HepG2 (cell line): ENCODE data around the gene PDE4D. TPM values are rescaled to one million over a fixed set of nuclear protein-coding genes. Genes with fewer than 3 reads are reported as not detected.

ENCODE experiments used
- ATAC-seq: fragments of 200-7000 bp; cut with Tn5 transposase; 3 replicates; pipeline ENCODE4 v1.9.1; 2020; ENCODE audit warnings: mild to moderate bottlenecking, moderate library complexity
- BruUV-seq: library from RNA; stranded (reverse); fragments of 400-500 nt; replicated peaks from 2 replicates; lab custom pipeline; 2021; lab: Mats Ljungman, UMichigan
- CTCF ChIA-PET: fragments of 300-600 bp; formaldehyde crosslinking; extraction: SDS; loops from one replicate; lab custom pipeline; 2021; ENCODE audit warnings: low total read pairs, inconsistent platforms, low intra/inter-chr PET ratio; lab: Yijun Ruan, JAX
- POLR2A ChIA-PET: fragments of 350-600 bp; sonication (Branson Sonifier 250); formaldehyde crosslinking; loops from one replicate; lab custom pipeline; 2020; ENCODE audit warnings: antibody characterized with exemption, inconsistent platforms; lab: Yijun Ruan, JAX
- DNase-seq: peaks from one replicate; pipeline ENCODE4 v3.0.0-alpha.2; 2015; ENCODE audit warnings: low spot score
- FAIRE-seq: peaks from 3 replicates; lab custom pipeline; 2011; peaks lifted over from hg19 to GRCh38; lab: Jason Lieb, UNC
- H2AFZ ChIP-seq: one replicate; pipeline ENCODE4 v1.6.1; 2011; ENCODE audit warnings: low read length, inconsistent platforms
- H3K27ac ChIP-seq: fragments of 300-600 bp; 3 replicates; pipeline ENCODE4 v1.8.0; 2011; ENCODE audit warnings: mixed run types, mild to moderate bottlenecking, mixed read lengths, low read length, inconsistent platforms; ENCODE audit not compliant: insufficient read depth; ENCODE audit errors: extremely low read length
- H3K27me3 ChIP-seq, 2 experiments: fragments of 200-600 bp in 1 of 2; 2 replicates in 1 of 2; 3 replicates in 1 of 2; pipeline versions ENCODE4 v1.6.0 to v1.8.0; 2011; ENCODE audit warnings: low read length in 2 of 2, mild to moderate bottlenecking in 2 of 2, moderate library complexity in 2 of 2, inconsistent platforms in 1 of 2; ENCODE audit not compliant: insufficient read depth in 2 of 2, control insufficient read depth in 1 of 2
- H3K36me3 ChIP-seq, 2 experiments: fragments of 200-600 bp in 1 of 2; replicated peaks in 1 of 2; 2 replicates in 1 of 2; 3 replicates in 1 of 2; pipeline versions ENCODE4 v1.5.1 to v1.8.0; 2011; ENCODE audit warnings: low read length in 2 of 2, inconsistent platforms in 1 of 2; ENCODE audit not compliant: insufficient read depth in 2 of 2, control insufficient read depth in 1 of 2
- H3K4me1 ChIP-seq: 2 replicates; pipeline ENCODE4 v1.5.1; 2012; ENCODE audit warnings: low read length, inconsistent platforms; ENCODE audit not compliant: insufficient read depth
- H3K4me2 ChIP-seq: 2 replicates; pipeline ENCODE4 v1.6.0; 2011; ENCODE audit warnings: low read depth, low read length, inconsistent platforms
- H3K4me3 ChIP-seq, 3 experiments: fragments of 200-600 bp in 1 of 3; sonication (generic), shearing (Covaris generic) in 1 of 3; replicated peaks in 1 of 3; 2 replicates each; pipeline ENCODE4 v1.5.1; 2011 to 2016; ENCODE audit warnings: low read length in 3 of 3, inconsistent platforms in 2 of 3, low read depth in 2 of 3, mild to moderate bottlenecking in 2 of 3, control low read depth in 1 of 3, mixed read lengths in 1 of 3; ENCODE audit not compliant: insufficient read depth in 1 of 3
- H3K79me2 ChIP-seq: one replicate; pipeline ENCODE4 v1.6.1; 2011; ENCODE audit warnings: low read length, inconsistent platforms; ENCODE audit not compliant: insufficient read depth
- H3K9ac ChIP-seq: 2 replicates; pipeline ENCODE4 v1.6.0; 2011; ENCODE audit warnings: mild to moderate bottlenecking, low read depth, low read length, inconsistent platforms; ENCODE audit not compliant: insufficient read depth
- H3K9me3 ChIP-seq: 2 replicates; pipeline ENCODE4 v1.5.1; 2012; ENCODE audit warnings: mild to moderate bottlenecking, low read length
- H4K20me1 ChIP-seq: 2 replicates; pipeline ENCODE4 v1.6.0; 2011; ENCODE audit warnings: inconsistent platforms, mild to moderate bottlenecking, low read length, moderate library complexity; ENCODE audit not compliant: insufficient read depth
- FOXP1 ChIP-seq, 2 experiments: fragments of 450-650 bp in 1 of 2; IDR thresholded peaks; 2 replicates each; pipeline ENCODE4 v1.6.1; 2017 to 2018; ENCODE audit warnings: antibody characterized with exemption in 1 of 2
- GTF2F1 ChIP-seq: fragments of 150-350 bp; IDR thresholded peaks from 2 replicates; pipeline ENCODE4 v1.6.1; 2014; ENCODE audit warnings: low read length
- PLRG1 ChIP-seq: fragments of 450-650 bp; conservative IDR thresholded peaks from 2 replicates; pipeline ENCODE4 v1.6.1; 2016
- RAD51 ChIP-seq: fragments of 450-650 bp; IDR thresholded peaks from 2 replicates; pipeline ENCODE4 v1.6.1; 2016; ENCODE audit warnings: borderline replicate concordance
- SP4 ChIP-seq: sonication (generic); formaldehyde crosslinking; IDR thresholded peaks from 2 replicates; pipeline ENCODE4 v1.8.1; 2023; ENCODE audit warnings: mild to moderate bottlenecking, missing genetic modification reagents
- ZNF251 ChIP-seq: sonication (generic); formaldehyde crosslinking; IDR thresholded peaks from 2 replicates; pipeline ENCODE4 v1.9.0; 2021; ENCODE audit warnings: mild to moderate bottlenecking, missing genetic modification reagents
- ZNF264 ChIP-seq: sonication (generic); formaldehyde crosslinking; IDR thresholded peaks from 2 replicates; pipeline ENCODE4 v1.4.0; 2020; ENCODE audit warnings: missing genetic modification reagents
- ZNF776 ChIP-seq: sonication (generic); formaldehyde crosslinking; IDR thresholded peaks from 2 replicates; pipeline ENCODE4 v1.4.0; 2020; ENCODE audit warnings: mild to moderate bottlenecking, missing genetic modification reagents
- WGBS: methylation state at CpG from one replicate; pipeline ENCODE4 v1.1.6; 2017; ENCODE audit warnings: low lambda C conversion rate; 5-methylcytosine and 5-hydroxymethylcytosine counted together
- in situ Hi-C: cut with HindIII; loops from 2 replicates; pipeline ENCODE4 v1.10.0; 2017; ENCODE audit warnings: low pct_unique_long_range_greater_than_20kb; ENCODE audit not compliant: extremely low pct_ligation_motif_present
- intact Hi-C: fragments of 100-400 bp; cut with micrococcal nuclease; formaldehyde crosslinking; loops from one replicate; pipeline ENCODE4 v1.10.0; 2022; ENCODE audit not compliant: unreplicated experiment
- polyA plus RNA-seq, 8 experiments: library from polyadenylated mRNA; depleted of rRNA in 3 of 8; stranded (reverse) in 7 of 8; unstranded in 1 of 8; fragments of >200 nt; fragmentation: Illumina TruSeq in 4 of 8; extraction: Trizol in 4 of 8; gene quantifications; 2 replicates each; pipeline versions ENCODE4 v1.2.1 to v1.2.3, GENCODE V29; 2011 to 2016; ENCODE audit warnings: low read depth in 4 of 8, missing spikeins in 1 of 8, mixed read lengths in 1 of 8; ENCODE audit not compliant: insufficient read depth in 1 of 8
- total RNA-seq, 5 experiments: library from RNA; depleted of rRNA; stranded (reverse); fragments of >200 nt; fragmentation: Illumina TruSeq; extraction: Trizol; gene quantifications; 2 replicates each; pipeline ENCODE4 v1.2.3, GENCODE V29; 2016; ENCODE audit warnings: low read depth in 1 of 5
- TF ChIP-seq, protein P1 (sequence below): sonication (generic); formaldehyde crosslinking; IDR thresholded peaks from 2 replicates; pipeline ENCODE4 v1.5.0; 2020; ENCODE audit warnings: missing genetic modification reagents
- TF ChIP-seq, protein P2 (sequence below): IDR thresholded peaks from 2 replicates; pipeline ENCODE4 v1.6.1; 2016

PDE4D gene
- total and polyA plus RNA-seq, 2 of the 13 experiments (the other 11 are each of a cell fraction or from before 2014, with no cell fraction given), result 7.0 to 12.2 TPM

DNA sequence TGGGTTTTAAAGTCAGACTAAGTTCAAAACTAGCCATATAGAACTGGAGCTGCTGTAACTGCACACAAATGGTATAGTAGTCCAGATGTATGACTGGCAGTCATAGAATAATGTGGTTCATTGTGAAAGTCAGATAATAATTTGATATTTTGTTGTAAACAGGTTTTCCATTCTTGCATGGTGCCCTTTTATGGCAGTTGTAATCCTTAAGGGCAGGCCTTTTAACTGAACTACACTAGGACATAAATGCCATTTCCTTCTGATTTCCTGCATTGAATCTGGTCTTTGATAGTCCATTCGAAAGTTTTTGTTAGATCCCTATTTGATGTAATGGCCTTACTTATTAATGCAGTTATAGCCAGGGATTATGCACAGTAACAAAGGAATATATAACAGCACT is 632.6 kb downstream of the PDE4D start:
- Histone ChIP-seq H3K9me3 (no peaks in the 10 kb centered on the region), H2AFZ (no peak overlapping the region), H3K27ac (no peak overlapping the region), H3K27me3 (no peaks in the 10 kb centered on the region), H3K4me3 (no peak overlapping the region), H3K4me2 (no peak overlapping the region), H3K79me2 (no peaks in the 10 kb centered on the region), H3K4me1 (peaks cover 13% of the 10 kb centered on the region), H3K9ac (no peak overlapping the region), H4K20me1 (0 out of 2 replicates have a peak, but pooled peaks cover 4% of the 10 kb centered on the region), H3K36me3 (no peaks in the 10 kb centered on the region)
- FAIRE-seq, result no peak
- WGBS, result 63% methylated on average over 1 of the region's 1 CpG
- in situ Hi-C loops, result no loop called here
- intact Hi-C loops, result no loop called here
- no peak for ATAC-seq
- POLR2A ChIA-PET, result no interaction called here
- no peak for DNase-seq
- CTCF ChIA-PET, result no interaction called here
- no TSS peak for BruUV-seq
- TF ChIP-seq ZNF776 (CRISPR knock-in tag), result no peak
- no peak for TF ChIP-seq RAD51
- no peak for TF ChIP-seq PLRG1
- TF ChIP-seq, protein P1, sequence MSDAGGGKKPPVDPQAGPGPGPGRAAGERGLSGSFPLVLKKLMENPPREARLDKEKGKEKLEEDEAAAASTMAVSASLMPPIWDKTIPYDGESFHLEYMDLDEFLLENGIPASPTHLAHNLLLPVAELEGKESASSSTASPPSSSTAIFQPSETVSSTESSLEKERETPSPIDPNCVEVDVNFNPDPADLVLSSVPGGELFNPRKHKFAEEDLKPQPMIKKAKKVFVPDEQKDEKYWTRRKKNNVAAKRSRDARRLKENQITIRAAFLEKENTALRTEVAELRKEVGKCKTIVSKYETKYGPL, result no peak
- TF ChIP-seq, protein P2, sequence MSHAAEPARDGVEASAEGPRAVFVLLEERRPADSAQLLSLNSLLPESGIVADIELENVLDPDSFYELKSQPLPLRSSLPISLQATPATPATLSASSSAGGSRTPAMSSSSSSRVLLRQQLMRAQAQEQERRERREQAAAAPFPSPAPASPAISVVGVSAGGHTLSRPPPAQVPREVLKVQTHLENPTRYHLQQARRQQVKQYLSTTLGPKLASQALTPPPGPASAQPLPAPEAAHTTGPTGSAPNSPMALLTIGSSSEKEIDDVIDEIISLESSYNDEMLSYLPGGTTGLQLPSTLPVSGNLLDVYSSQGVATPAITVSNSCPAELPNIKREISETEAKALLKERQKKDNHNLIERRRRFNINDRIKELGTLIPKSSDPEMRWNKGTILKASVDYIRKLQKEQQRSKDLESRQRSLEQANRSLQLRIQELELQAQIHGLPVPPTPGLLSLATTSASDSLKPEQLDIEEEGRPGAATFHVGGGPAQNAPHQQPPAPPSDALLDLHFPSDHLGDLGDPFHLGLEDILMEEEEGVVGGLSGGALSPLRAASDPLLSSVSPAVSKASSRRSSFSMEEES (CRISPR knock-in tag), result no peak
- no peak for TF ChIP-seq ZNF264
- TF ChIP-seq GTF2F1, result no peak
- no peak for TF ChIP-seq FOXP1 (IDR thresholded peaks at IDR 0.05)
- no peak for TF ChIP-seq FOXP1 (CRISPR knock-in tag; IDR thresholded peaks at IDR 0.05)
- TF ChIP-seq ZNF251 (CRISPR knock-in tag), result no peak
- TF ChIP-seq SP4 (CRISPR knock-in tag), result no peak
- TF ChIP-seq, all 625 proteins: peak for 0
